Cortex of kidney (tissue), 1 donor: ENCODE data around the gene CPHXL.

Experiments used
- DNase-seq: peaks from one replicate; lab custom pipeline; 2025; lab: John Stamatoyannopoulos, UW

CPHXL gene

GRCh38 chr16:75701361-75701760 is 24.9 kb downstream of the CPHXL start, which contains the start of gene DUXB:
TSS of gene DUXB (minus strand) at chr16:75701461. CDS start at chr16:75701418, 43 bp downstream.
- DNase-seq = no peak

GRCh38 chr16:75697571-75697970 is 28.7 kb downstream of the CPHXL start:
- no peak for DNase-seq

- no peak for DNase-seq
These were observed 30.6 kb downstream of the CPHXL start for GRCh38 chr16:75695708-75696107.

- DNase-seq = no peak
These were observed 38.9 kb downstream of the CPHXL start for GRCh38 chr16:75687361-75687760.

- no peak for DNase-seq
These were observed 44.0 kb downstream of the CPHXL start for GRCh38 chr16:75682308-75682707.

GRCh38 chr16:75679366-75679765 is 46.9 kb downstream of the CPHXL start:
- DNase-seq = no peak

- DNase-seq = no peak
These were observed 49.4 kb downstream of the CPHXL start, which contains the start of gene CPHXL2 for GRCh38 chr16:75676909-75677308. TSS of gene CPHXL2 (minus strand) at chr16:75677009. CDS start at chr16:75676999, 10 bp downstream.

GRCh38 chr16:75667503-75667902 is 58.8 kb downstream of the CPHXL start:
- DNase-seq = no peak
